ENCODE data around the gene KMT2C. TPM values are rescaled to one million over a fixed set of nuclear protein-coding genes. Genes with fewer than 3 reads are reported as not detected.
"Not testable (repeated sequence)": the region's sequence is repeated elsewhere in the genome, so short reads cannot be mapped to it uniquely, and the experiment has no call there.

Gene KMT2C
- total and polyA plus RNA-seq, 2 of the 13 experiments (the other 11 are each of a cell fraction or from before 2014, with no cell fraction given) = 7.1 to 14.4 TPM

DNA sequence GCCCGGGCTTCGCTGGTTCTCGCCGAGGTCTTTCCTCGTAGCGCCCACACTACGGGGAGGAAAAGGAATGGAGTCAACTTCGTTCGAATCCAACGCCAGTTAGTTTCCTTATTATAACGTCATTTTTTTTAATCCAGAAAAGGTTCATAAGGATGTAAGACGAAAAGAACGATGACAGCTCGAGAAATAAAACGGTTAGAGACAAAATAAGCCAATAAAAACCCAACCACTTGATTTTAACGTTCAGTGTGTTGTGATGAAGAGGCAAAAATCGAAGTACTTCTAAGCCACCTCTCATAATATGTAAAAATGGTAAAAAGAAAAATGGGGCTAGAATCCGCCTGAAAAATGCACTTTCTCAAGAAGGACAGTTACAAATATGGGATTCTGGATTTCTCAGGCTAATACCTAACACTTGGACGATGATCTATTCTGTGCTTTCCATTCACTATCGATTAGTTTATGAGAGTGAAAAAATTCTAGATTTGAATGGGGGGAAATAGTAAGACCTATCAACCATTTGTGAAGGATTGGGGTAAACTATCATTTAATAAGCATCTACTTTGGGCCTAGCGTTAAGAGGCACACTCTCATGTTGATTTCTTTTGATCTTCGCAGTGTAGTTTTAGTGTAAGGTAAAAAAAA lies 1.2 kb upstream of the KMT2C start:
- intact Hi-C loops (cut with micrococcal nuclease; ENCODE audit: unreplicated experiment) = loop anchor here (2.0 to 5.0 kb wide), 2 partner anchors 26 to 100 kb away; no protein-coding TSS in a partner anchor
- WGBS (ENCODE audit: low lambda C conversion rate) = 5% methylated on average over 22 of the region's 22 CpGs
- H3K9me3 ChIP-seq (ENCODE audit: low read length); DNase-seq (ENCODE audit: low spot score); H4K20me1 ChIP-seq (ENCODE audit: insufficient read depth, low read length); H3K36me3 ChIP-seq (replicated peaks in 1 of 2; ENCODE audit: control insufficient read depth in 1 of 2, insufficient read depth in 2 of 2, low read length in 2 of 2); H3K27me3 ChIP-seq (ENCODE audit: control insufficient read depth in 1 of 2, insufficient read depth in 2 of 2, low read length in 2 of 2); BruUV-seq (replicated peaks); CTCF ChIA-PET (ENCODE audit: low intra/inter-chr PET ratio, low total read pairs); ATAC-seq; in situ Hi-C loops (cut with HindIII; ENCODE audit: extremely low pct_ligation_motif_present, low pct_unique_long_range_greater_than_20kb); FAIRE-seq; POLR2A ChIA-PET; H3K27ac ChIP-seq (ENCODE audit: extremely low read length, insufficient read depth, low read length); TF ChIP-seq CBX2 (CRISPR knock-in tag; IDR thresholded peaks at IDR 0.05; ENCODE audit: low read depth): not testable (repeated sequence)
- H3K4me1 ChIP-seq (ENCODE audit: insufficient read depth, low read length) = peaks cover 24% of the 10 kb centered on the region
- peak overlapping the region; percentile 42 for H2AFZ ChIP-seq (ENCODE audit: low read length)
- peak overlapping the region; percentile 45 to 64 (median 50); a peak in 5 of 6 replicates for H3K4me3 ChIP-seq (replicated peaks in 1 of 3; ENCODE audit: insufficient read depth in 1 of 3, low read depth in 2 of 3, low read length in 3 of 3)
- peak overlapping the region; percentile 60 for H3K9ac ChIP-seq (ENCODE audit: insufficient read depth, low read depth, low read length)
- H3K79me2 ChIP-seq (ENCODE audit: insufficient read depth, low read length) = peaks cover 30% of the 10 kb centered on the region
- peak overlapping the region; percentile 75 for H3K4me2 ChIP-seq (ENCODE audit: low read depth, low read length)
- TF ChIP-seq ZXDC (CRISPR knock-in tag; IDR thresholded peaks at IDR 0.05) = 0 out of 2 replicates have a peak, but pooled peaks have one; percentile 1
- 0 out of 2 replicates have a peak, but pooled peaks have one; percentile 15 for TF ChIP-seq BATF2 (CRISPR knock-in tag; IDR thresholded peaks at IDR 0.05)
- TF ChIP-seq FOXO4 (CRISPR knock-in tag; conservative IDR thresholded peaks at IDR 0.05) = 0 out of 2 replicates have a peak, but pooled peaks have one; percentile 2
- TF ChIP-seq, protein P1, sequence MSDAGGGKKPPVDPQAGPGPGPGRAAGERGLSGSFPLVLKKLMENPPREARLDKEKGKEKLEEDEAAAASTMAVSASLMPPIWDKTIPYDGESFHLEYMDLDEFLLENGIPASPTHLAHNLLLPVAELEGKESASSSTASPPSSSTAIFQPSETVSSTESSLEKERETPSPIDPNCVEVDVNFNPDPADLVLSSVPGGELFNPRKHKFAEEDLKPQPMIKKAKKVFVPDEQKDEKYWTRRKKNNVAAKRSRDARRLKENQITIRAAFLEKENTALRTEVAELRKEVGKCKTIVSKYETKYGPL (CRISPR knock-in tag; IDR thresholded peaks at IDR 0.05) = 0 out of 2 replicates have a peak, but pooled peaks have one; percentile 20
- TF ChIP-seq CBX2 (IDR thresholded peaks at IDR 0.05; ENCODE audit: low read depth, low read length) = peak; percentile 67; the same call in 1 of the 2 replicates
- peak; percentile 2 for TF ChIP-seq PHF5A (CRISPR knock-in tag; IDR thresholded peaks at IDR 0.05; ENCODE audit: low read depth, unreplicated experiment)
- TF ChIP-seq, protein P2, sequence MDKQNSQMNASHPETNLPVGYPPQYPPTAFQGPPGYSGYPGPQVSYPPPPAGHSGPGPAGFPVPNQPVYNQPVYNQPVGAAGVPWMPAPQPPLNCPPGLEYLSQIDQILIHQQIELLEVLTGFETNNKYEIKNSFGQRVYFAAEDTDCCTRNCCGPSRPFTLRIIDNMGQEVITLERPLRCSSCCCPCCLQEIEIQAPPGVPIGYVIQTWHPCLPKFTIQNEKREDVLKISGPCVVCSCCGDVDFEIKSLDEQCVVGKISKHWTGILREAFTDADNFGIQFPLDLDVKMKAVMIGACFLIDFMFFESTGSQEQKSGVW (CRISPR knock-in tag; IDR thresholded peaks at IDR 0.05; ENCODE audit: borderline replicate concordance) = peak; percentile 47; the same call in 1 of the 2 replicates
- 0 out of 2 replicates have a peak, but pooled peaks have one; percentile 8 for TF ChIP-seq ARNT2 (CRISPR knock-in tag; IDR thresholded peaks at IDR 0.05; ENCODE audit: low read depth)
- TF ChIP-seq BORCS8-MEF2B (CRISPR knock-in tag; IDR thresholded peaks at IDR 0.05) = 0 out of 2 replicates have a peak, but pooled peaks have one; percentile 2
- TF ChIP-seq ZBTB43 (CRISPR knock-in tag; conservative IDR thresholded peaks at IDR 0.05) = 0 out of 2 replicates have a peak, but pooled peaks have one; percentile 10
- TF ChIP-seq ZNF556 (CRISPR knock-in tag; IDR thresholded peaks at IDR 0.05; ENCODE audit: borderline replicate concordance) = 0 out of 2 replicates have a peak, but pooled peaks have one; percentile 0
- peak; percentile 15; the same call in 1 of the 2 replicates for TF ChIP-seq ZNF562 (CRISPR knock-in tag; IDR thresholded peaks at IDR 0.05; ENCODE audit: borderline replicate concordance)
